ENCODE results near the gene UBE2G2.
"Not testable (repeated sequence)": the region's sequence is repeated elsewhere in the genome, so short reads cannot be mapped to it uniquely, and the experiment has no call there.

The UBE2G2 gene

GRCh38 chr21:44835647-44835973 lies 34.0 kb upstream of the UBE2G2 start:
- no peak for DNase-seq

GRCh38 chr21:44834951-44835646 lies 33.5 kb upstream of the UBE2G2 start:
- DNase-seq = no peak

GRCh38 chr21:44834231-44834950 lies 32.8 kb upstream of the UBE2G2 start:
- DNase-seq = no peak

GRCh38 chr21:44833663-44834062 lies 32.0 kb upstream of the UBE2G2 start:
- DNase-seq = no peak

- not testable (repeated sequence) for DNase-seq
These were observed 31.1 kb upstream of the UBE2G2 start for GRCh38 chr21:44832516-44833255.

- no peak for DNase-seq
These were observed 29.7 kb upstream of the UBE2G2 start for GRCh38 chr21:44831227-44831860.

GRCh38 chr21:44829507-44830092 lies 28.0 kb upstream of the UBE2G2 start:
- no peak for DNase-seq

- no peak for DNase-seq
These were observed 26.9 kb upstream of the UBE2G2 start for GRCh38 chr21:44828362-44829056.

GRCh38 chr21:44823179-44823660 lies 21.6 kb upstream of the UBE2G2 start:
- no peak for DNase-seq

GRCh38 chr21:44822484-44823178 lies 21.0 kb upstream of the UBE2G2 start:
- DNase-seq = no peak

- DNase-seq = no peak
These were observed 19.2 kb upstream of the UBE2G2 start for GRCh38 chr21:44820851-44821250.

GRCh38 chr21:44819283-44820243 lies 17.9 kb upstream of the UBE2G2 start:
- DNase-seq = no peak

GRCh38 chr21:44818640-44819011 lies 17.0 kb upstream of the UBE2G2 start:
- DNase-seq = no peak

- DNase-seq = peak; percentile 65
These were observed 16.5 kb upstream of the UBE2G2 start, which contains the start of gene SUMO3 for GRCh38 chr21:44817914-44818639. TSS of gene SUMO3 (minus strand) at chr21:44818062. CDS start at chr21:44817968, 94 bp downstream.

GRCh38 chr21:44817506-44817880 lies 15.9 kb upstream of the UBE2G2 start:
- peak; percentile 67 for DNase-seq

- no peak for DNase-seq
These were observed 15.3 kb upstream of the UBE2G2 start for GRCh38 chr21:44816761-44817505.

GRCh38 chr21:44815852-44816628 lies 14.4 kb upstream of the UBE2G2 start:
- no peak for DNase-seq

- no peak for DNase-seq
These were observed 13.6 kb upstream of the UBE2G2 start for GRCh38 chr21:44815225-44815624.
